NCI-H526 (cell line): ENCODE measurements around the gene PIK3R4.

Source experiments
- DNase-seq, 2 experiments: peaks; one replicate each; lab custom pipeline; 2025; lab: John Stamatoyannopoulos, UW

Gene PIK3R4

DNA sequence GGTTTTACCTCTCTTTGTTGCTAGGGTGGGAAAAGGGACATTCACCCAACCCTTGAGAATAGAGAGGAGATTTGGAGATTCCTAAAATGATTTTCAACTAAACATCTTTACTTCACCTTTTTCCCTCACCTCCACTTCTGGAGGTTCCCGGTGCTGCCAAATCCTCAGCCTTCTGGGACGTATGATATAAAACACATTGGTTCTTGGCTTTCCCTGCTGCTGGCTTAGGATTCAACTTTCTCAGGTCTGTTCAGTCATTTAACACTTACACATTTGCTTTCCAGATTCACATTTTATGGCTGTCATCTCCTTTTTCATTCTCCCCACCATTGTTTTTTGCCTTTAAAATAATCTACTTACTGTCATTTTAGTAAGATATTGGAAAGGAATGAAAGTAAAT is 106.6 kb downstream of the PIK3R4 start:
- no peak for DNase-seq

DNA sequence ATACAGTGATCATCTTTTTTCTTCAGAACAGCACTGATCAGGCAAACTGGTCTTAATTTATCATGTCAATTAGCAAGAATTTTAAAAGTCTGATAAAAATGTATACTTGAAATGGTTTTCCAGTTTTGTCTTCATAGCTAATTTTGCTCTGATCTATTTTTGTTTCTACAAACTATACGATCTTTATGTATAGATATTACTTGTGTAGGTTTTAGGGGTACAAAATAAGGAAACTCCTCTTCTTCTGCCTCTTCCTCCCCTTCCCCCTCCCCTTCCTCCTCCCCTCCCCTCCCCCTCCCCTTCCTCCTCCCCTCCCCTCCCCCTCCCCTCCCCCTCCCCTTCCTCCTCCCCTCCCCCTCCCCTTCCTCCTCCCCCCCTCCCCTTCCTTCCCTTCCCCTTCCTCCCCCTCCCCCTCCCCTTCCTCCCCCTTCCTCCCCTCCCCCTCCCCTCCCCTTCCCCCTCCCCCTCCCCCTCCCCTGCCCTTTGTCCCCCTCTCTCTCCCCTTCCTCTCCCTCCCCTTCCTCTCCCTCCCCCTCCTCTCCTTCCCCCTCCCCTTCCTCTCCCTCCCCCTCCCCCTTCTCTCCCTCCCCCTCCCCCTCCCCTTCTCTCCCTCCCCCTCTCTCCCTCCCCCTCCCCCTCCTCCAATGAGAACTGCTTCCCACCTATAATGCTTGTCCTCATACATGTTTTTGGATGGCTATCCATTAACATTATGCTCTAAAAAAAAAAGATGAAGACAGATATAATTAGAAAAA is 110.0 kb downstream of the PIK3R4 start:
- no peak for DNase-seq

DNA sequence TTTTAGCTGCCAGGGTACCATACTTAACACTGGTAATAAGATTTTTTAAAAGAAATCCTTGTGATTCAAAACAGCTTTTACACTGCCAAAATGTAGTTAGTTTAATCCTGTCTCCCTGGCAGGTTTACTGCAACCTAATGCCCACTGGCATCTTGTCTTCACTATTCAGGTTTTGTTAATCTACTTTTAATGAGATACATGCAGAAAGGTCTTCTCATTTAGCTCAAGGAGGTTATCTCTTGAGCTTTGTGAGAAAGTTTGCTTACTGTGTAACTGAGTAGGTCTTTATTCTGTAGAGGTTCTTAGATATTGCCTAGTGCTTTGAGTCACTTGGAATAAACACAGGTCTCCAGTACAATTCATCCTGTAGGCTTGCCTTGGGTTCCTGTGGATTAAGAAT is 110.7 kb downstream of the PIK3R4 start:
- DNase-seq = no peak

DNA sequence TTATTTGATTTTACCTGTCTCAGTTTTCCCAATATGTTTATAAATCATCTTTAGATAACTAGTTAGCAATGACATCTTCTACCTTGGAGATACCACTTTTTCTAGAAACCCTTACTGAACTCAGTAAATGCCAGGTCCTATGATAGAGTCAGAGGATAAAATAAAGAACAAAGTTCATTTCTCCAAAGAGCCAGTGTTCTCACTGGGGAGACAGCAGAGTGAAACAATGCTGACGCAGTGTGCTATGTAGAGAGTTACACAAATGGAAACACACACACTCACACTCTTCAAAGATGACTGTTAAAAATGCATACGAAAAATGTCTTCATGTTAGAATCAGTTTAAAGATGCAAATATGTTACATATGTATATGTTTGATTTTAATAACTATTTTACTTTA is 111.3 kb downstream of the PIK3R4 start:
- no peak for DNase-seq
